Activated naive CD4-positive, alpha-beta T cell (primary cell): ENCODE data around the gene ARID5B.

Experiments
- DNase-seq, 4 experiments: peaks; one replicate each; lab custom pipeline; 2025; lab: John Stamatoyannopoulos, UW

Gene ARID5B

GRCh38 chr10:62031507-62031906 lies 130.0 kb downstream of the ARID5B start:
- no peak for DNase-seq

GRCh38 chr10:62033125-62033524 lies 131.6 kb downstream of the ARID5B start:
- DNase-seq: no peak

- DNase-seq: no peak
These were observed 132.7 kb downstream of the ARID5B start for GRCh38 chr10:62034096-62034640.

- DNase-seq: no peak
These were observed 134.9 kb downstream of the ARID5B start for GRCh38 chr10:62036186-62037081.

GRCh38 chr10:62037166-62037831 lies 135.8 kb downstream of the ARID5B start:
- DNase-seq: no peak

- no peak for DNase-seq
These were observed 136.6 kb downstream of the ARID5B start for GRCh38 chr10:62037890-62038608.

GRCh38 chr10:62038609-62039190 lies 137.2 kb downstream of the ARID5B start:
- DNase-seq: peak; percentile 21 to 60 (median 49)

GRCh38 chr10:62039954-62040353 lies 138.5 kb downstream of the ARID5B start:
- DNase-seq: no peak

- no peak for DNase-seq
These were observed 139.4 kb downstream of the ARID5B start for GRCh38 chr10:62040881-62041280.

GRCh38 chr10:62043421-62044021 lies 142.0 kb downstream of the ARID5B start:
- no peak for DNase-seq

GRCh38 chr10:62044566-62044965 lies 143.1 kb downstream of the ARID5B start:
- DNase-seq: no peak

GRCh38 chr10:62045765-62046521 lies 144.4 kb downstream of the ARID5B start:
- no peak for DNase-seq

- DNase-seq: no peak
These were observed 145.2 kb downstream of the ARID5B start for GRCh38 chr10:62046522-62047227.

GRCh38 chr10:62047228-62047892 lies 145.9 kb downstream of the ARID5B start:
- DNase-seq: no peak

GRCh38 chr10:62047960-62048383 lies 146.5 kb downstream of the ARID5B start:
- no peak for DNase-seq

- DNase-seq: no peak
These were observed 147.0 kb downstream of the ARID5B start for GRCh38 chr10:62048470-62048869.

GRCh38 chr10:62048919-62049623 lies 147.6 kb downstream of the ARID5B start:
- peak; percentile 25 to 68 (median 53) for DNase-seq

- DNase-seq: no peak
These were observed 148.3 kb downstream of the ARID5B start for GRCh38 chr10:62049624-62050345.
